ENCODE measurements around the gene FLNB. TPM values are rescaled to one million over a fixed set of nuclear protein-coding genes. Genes with fewer than 3 reads are reported as not detected.

FLNB gene
- total RNA-seq, 2 donors from 2014 or later = 46.1 to 56.7 TPM

DNA sequence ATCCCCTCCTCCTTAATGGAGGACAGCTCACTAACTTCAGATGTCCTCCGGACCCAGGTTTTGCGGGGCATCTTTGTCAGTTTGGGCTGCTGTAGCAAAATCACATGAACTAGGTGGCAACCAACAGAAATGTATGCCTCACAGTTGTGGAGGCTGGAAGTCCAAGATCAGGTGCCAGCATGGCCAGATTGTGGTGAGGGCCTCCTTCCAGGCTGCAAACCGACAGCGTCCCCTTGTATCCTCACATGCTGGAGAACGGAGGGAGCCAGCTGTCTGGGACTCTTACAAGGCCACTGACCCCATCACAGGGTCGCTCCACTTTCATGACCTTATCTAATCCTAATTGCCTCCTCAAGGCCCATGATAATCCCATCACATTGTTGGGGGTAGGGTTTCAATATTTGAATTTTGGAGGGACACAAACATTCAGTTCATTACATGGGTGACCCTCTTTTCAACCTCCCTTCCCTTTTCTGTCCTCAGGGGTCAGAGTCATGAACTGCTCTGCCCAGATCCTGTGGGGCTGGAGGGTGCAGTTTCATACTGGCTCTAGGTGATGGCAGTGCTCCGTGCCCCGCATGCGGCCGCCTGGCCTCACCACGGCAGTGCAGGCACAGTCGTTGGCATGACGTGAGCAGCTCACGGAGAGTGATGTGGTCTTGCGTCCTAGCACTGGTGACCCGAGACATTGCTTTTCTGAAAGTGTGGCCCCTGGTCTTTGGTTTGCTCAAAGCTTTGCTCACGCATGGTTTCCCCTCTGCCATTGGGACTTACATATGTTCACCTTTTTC, 144.2 kb downstream of the FLNB start:
- Mint-ChIP-seq H3K27me3 (ENCODE audit: low read depth) (no peaks in the 10 kb centered on the region), H3K4me1 (ENCODE audit: low read depth) (no peaks in the 10 kb centered on the region), H3K4me3 (no peak overlapping the region), H3K27ac (no peak overlapping the region), H3K9me3 (no peaks in the 10 kb centered on the region), H3K36me3 (ENCODE audit: insufficient read depth in 2 of 2) (peaks cover 0 to 1% of the 10 kb centered on the region in 2 donors)
- DNase-seq (no peak), ATAC-seq (replicated peaks in 1 of 2) (no peak)

DNA sequence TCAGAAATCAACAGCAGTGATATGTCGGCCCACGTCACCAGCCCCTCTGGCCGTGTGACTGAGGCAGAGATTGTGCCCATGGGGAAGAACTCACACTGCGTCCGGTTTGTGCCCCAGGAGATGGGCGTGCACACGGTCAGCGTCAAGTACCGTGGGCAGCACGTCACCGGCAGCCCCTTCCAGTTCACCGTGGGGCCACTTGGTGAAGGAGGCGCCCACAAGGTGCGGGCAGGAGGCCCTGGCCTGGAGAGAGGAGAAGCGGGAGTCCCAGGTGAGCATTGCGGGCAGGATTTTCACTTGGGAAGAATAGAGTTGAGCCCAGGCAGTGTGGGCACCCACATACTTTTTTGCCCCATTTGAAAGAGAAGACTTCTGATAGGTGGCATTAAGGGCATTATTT, 145.1 kb downstream of the FLNB start:
- Mint-ChIP-seq H3K27me3 (ENCODE audit: low read depth) (no peaks in the 10 kb centered on the region), H3K36me3 (ENCODE audit: insufficient read depth in 2 of 2) (peaks cover 0 to 1% of the 10 kb centered on the region in 2 donors), H3K4me1 (ENCODE audit: low read depth) (no peaks in the 10 kb centered on the region), H3K4me3 (no peak overlapping the region), H3K9me3 (no peaks in the 10 kb centered on the region), H3K27ac (no peak overlapping the region)
- DNase-seq (no peak), ATAC-seq (replicated peaks in 1 of 2) (no peak)

DNA sequence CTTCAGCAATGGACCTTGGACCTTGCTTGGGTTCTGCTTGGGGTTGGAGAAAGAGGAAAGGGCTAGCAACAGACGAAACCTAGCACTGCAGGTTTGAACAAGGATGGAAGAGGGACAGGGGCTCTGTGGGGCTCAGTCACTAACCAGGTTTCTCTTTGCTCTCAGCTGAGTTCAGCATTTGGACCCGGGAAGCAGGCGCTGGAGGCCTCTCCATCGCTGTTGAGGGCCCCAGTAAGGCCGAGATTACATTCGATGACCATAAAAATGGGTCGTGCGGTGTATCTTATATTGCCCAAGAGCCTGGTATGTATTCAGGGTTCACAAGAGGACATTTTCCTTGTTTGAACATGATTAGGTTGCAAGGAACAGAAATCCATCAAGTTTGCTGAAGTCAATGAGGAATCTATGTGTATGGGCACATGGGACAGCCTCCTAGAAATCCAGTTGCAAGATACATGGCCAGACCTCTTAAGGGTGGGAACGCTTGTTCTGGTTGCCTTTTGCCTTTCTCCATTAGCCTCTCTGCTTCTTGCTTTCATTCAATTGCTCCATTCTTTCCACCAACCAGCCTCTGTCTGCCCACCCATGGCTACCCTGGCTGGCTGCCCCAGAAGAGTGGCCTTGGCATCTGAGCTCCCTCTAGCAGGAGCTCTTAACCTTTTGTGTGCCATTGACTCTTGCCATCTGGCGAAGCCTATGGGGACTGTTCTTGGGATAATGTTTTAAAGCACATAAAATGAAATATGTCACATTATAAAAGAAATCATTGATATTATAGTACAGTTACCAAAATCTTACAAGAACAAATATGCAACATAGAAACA, 146.6 kb downstream of the FLNB start:
- H3K36me3 Mint-ChIP-seq (ENCODE audit: insufficient read depth in 2 of 2) = peaks cover 0 to 1% of the 10 kb centered on the region in 2 donors
- H3K9me3 Mint-ChIP-seq = no peaks in the 10 kb centered on the region
- no peak overlapping the region for H3K27ac Mint-ChIP-seq
- ATAC-seq (replicated peaks in 1 of 2) = no peak
- H3K4me3 Mint-ChIP-seq = no peak overlapping the region
- no peak for DNase-seq
- no peaks in the 10 kb centered on the region for H3K27me3 Mint-ChIP-seq (ENCODE audit: low read depth)
- no peaks in the 10 kb centered on the region for H3K4me1 Mint-ChIP-seq (ENCODE audit: low read depth)

DNA sequence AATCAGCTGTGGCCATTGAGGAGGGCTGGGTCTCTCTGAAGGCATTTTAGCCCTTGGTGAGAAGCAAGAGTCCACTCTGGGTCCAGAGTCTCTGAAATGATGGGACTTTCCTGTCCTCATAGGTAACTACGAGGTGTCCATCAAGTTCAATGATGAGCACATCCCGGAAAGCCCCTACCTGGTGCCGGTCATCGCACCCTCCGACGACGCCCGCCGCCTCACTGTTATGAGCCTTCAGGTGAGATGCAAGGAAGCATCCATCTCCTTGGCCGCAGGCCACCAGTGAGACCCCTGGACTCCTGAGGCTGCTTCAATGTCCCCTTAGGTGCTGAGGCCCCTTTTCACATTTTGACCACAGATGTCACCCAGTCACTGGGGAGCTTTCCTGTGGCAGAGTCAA, 147.6 kb downstream of the FLNB start:
- no peak overlapping the region for H3K27ac Mint-ChIP-seq
- ATAC-seq (replicated peaks in 1 of 2) (no peak), DNase-seq (no peak)
- no peaks in the 10 kb centered on the region for H3K9me3 Mint-ChIP-seq
- no peaks in the 10 kb centered on the region for H3K4me1 Mint-ChIP-seq (ENCODE audit: low read depth)
- H3K4me3 Mint-ChIP-seq = no peak overlapping the region
- peaks cover 0 to 1% of the 10 kb centered on the region in 2 donors for H3K36me3 Mint-ChIP-seq (ENCODE audit: insufficient read depth in 2 of 2)
- H3K27me3 Mint-ChIP-seq (ENCODE audit: low read depth) = no peaks in the 10 kb centered on the region

DNA sequence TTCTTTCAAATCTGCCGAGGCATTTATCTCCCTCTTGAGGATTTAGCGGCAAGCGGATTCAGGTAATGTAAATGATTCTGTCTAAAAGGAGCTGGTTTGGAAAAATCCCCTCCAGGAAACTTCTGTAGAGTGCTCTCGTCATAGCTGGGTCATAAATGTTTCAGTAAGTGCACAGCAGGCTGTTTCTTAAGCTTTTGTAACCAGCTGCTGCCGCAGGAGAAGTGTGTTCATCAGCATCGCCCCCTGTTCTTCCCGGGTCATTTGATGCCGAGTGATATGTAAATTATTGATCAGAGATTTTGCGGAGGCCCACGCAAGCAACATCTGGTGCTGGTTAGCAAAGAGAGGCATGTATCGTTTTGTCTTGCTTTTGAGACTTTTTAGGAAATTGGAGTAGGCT, 149.5 kb downstream of the FLNB start:
- DNase-seq (no peak), ATAC-seq (replicated peaks in 1 of 2) (no peak)
- Mint-ChIP-seq H3K9me3 (no peaks in the 10 kb centered on the region), H3K4me1 (ENCODE audit: low read depth) (no peaks in the 10 kb centered on the region), H3K27me3 (ENCODE audit: low read depth) (no peaks in the 10 kb centered on the region), H3K36me3 (ENCODE audit: insufficient read depth in 2 of 2) (no peaks in the 10 kb centered on the region), H3K27ac (no peak overlapping the region), H3K4me3 (no peak overlapping the region)

DNA sequence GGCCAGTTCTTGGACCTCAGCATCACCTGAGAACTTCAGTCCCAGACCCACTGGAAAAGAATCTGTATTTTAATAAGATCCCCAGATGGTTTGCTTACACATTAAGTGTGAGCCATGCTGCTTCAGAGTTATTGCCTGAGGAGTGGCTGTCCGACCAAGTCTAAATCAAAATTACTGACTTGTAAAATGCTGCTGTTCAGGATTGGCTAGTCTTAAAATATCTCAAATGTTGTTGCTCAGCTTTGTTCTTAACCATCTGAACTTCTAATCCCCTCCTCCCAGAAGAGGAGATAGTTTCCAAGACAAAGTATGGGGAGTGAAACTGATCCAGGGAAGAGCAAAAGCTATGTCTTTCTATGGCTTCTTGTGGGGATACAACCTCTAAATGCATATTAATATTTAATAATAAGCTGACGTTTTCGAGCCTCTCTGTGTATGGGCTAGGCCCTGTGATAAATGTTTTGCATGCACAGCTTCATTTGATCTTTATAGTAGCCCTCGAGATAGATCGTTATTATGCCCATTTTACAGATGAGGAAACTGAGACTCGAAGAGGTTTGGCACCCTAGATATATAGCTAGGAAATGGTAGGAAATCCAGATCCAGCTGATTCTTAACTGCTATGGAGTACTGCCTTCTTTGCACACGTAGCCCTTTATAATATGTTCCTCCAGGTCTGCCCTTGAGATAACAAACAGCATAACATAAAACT, 150.4 kb downstream of the FLNB start:
- Mint-ChIP-seq H3K4me1 (ENCODE audit: low read depth) (no peaks in the 10 kb centered on the region), H3K27me3 (ENCODE audit: low read depth) (no peaks in the 10 kb centered on the region), H3K4me3 (no peak overlapping the region), H3K27ac (no peak overlapping the region), H3K36me3 (ENCODE audit: insufficient read depth in 2 of 2) (no peaks in the 10 kb centered on the region), H3K9me3 (no peaks in the 10 kb centered on the region)
- ATAC-seq (replicated peaks in 1 of 2) = no peak
- DNase-seq = no peak

DNA sequence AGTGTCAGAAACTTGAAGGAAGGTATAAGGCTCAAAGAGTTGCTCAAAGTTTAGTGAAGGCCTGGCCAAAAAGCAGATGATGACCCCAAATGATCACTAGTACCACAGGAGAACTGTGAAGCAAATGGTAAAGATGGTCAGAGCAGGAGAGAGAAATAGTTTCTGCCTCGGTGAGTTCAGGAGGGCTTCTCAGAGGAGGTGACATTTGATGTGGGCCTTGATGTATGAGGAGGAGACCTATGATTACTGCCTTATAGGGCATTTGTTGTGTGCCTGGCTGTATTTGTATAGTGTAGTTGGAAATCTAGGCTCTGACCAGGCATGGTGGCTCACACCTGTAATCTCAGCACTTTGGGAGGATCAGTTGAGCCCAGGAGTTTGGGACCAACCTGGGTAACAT, 152.2 kb downstream of the FLNB start:
- no peak overlapping the region for H3K4me3 Mint-ChIP-seq
- H3K27me3 Mint-ChIP-seq (ENCODE audit: low read depth) = no peaks in the 10 kb centered on the region
- H3K9me3 Mint-ChIP-seq = no peaks in the 10 kb centered on the region
- H3K36me3 Mint-ChIP-seq (ENCODE audit: insufficient read depth in 2 of 2) = no peaks in the 10 kb centered on the region
- ATAC-seq (replicated peaks in 1 of 2) (no peak), DNase-seq (no peak)
- no peak overlapping the region for H3K27ac Mint-ChIP-seq
- no peaks in the 10 kb centered on the region for H3K4me1 Mint-ChIP-seq (ENCODE audit: low read depth)

DNA sequence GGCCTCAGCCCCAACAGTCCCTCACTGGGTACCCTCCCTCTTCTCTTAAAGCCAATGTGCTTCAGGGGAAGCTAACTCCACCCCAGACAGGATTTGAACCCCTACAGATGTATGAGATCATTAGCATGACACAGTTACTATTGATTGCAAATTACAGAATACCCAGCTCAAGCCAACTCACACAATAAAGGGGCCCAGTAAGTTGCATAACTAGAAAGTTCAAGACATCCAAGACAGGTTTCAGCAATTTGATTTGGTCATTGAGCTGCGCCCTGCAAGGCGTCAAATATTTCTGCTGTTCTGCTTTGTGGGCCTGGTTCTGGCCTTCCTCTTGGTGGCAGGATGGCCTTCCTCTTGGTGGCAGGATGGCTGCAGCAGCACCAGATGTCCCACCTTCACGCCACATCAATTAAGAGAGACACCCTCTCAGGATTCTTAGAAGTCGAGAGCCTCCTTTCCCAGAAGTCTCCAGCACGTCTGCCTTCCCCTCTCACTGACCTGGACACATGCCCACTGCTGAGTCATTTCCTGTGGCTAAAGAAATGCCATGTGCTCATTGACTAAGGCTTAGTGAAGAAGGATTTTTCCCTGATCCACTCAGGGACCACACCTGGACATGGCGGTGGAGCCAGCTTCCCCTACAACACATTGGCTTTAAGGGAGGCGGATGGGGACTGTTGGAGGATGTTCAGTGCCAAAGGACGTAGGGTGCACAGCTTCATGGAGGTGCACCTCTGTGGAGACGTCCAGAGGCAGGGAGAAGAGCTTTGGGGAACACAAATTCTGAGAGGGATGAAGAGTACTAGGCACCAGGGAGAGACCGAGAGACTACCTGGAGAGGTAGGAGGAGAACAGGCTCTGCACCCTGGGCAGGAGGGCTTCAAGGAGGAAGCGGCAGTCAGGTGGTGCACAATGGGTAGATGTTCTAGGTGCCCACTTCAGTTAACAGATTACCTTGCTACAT, 153.5 kb downstream of the FLNB start:
- no peak overlapping the region for H3K4me3 Mint-ChIP-seq
- ATAC-seq (replicated peaks in 1 of 2) (no peak), DNase-seq (no peak)
- no peaks in the 10 kb centered on the region for H3K36me3 Mint-ChIP-seq (ENCODE audit: insufficient read depth in 2 of 2)
- no peaks in the 10 kb centered on the region for H3K4me1 Mint-ChIP-seq (ENCODE audit: low read depth)
- no peaks in the 10 kb centered on the region for H3K27me3 Mint-ChIP-seq (ENCODE audit: low read depth)
- H3K9me3 Mint-ChIP-seq = no peaks in the 10 kb centered on the region
- no peak overlapping the region for H3K27ac Mint-ChIP-seq

DNA sequence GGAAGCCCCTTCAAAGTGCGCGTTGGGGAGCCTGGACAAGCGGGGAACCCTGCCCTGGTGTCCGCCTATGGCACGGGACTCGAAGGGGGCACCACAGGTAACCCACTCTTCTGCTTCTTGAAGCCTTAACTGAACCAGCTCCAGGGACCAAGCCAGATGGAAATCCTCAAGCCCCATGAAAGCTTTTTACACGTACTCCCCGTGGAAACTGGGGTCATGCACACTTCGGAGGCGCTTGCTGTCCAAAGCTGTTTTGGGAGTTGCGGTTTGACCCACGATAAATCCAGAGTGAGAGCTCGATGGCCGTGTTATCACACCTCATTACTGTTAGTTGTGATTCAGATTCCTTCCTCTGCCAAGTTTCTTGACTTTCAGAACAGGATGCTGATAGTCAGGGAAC, 155.0 kb downstream of the FLNB start:
- H3K27ac Mint-ChIP-seq = no peak overlapping the region
- no peak overlapping the region for H3K4me3 Mint-ChIP-seq
- no peaks in the 10 kb centered on the region for H3K9me3 Mint-ChIP-seq
- DNase-seq (no peak), ATAC-seq (replicated peaks in 1 of 2) (no peak)
- no peaks in the 10 kb centered on the region for H3K36me3 Mint-ChIP-seq (ENCODE audit: insufficient read depth in 2 of 2)
- no peaks in the 10 kb centered on the region for H3K27me3 Mint-ChIP-seq (ENCODE audit: low read depth)
- H3K4me1 Mint-ChIP-seq (ENCODE audit: low read depth) = no peaks in the 10 kb centered on the region

DNA sequence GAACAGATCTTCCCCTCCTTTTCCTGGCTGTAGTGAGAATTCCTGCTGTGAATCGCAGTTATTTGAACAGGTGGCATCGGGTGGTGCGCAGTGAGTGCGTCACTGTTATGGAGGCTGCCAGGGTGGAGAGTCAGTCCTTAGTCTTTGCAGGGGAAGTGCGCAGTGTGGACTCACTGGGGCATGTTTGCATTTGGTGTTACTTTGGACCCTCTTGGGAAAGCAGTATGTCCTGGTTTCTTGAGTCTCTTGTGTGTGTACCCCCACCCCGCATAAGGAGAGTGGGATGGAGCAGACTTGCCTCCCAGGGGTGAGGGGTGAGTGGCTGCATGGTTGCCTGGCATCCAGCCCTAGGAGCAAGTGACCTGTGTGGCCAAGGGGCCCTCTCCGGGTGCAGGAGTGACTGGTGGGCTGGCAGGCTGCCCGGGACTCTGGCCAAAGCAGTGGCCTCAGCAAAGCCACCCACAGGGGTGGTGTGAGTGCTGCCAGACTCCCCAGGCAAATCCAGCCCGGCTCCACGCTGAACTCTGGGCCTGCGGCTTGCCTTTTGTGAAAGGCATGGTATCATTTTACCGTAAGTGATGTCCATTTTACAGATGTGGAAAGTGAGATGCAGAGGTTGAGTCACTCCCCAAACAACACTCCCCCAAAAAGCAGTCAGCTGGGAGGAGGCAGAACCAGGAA, 156.1 kb downstream of the FLNB start:
- H3K27me3 Mint-ChIP-seq (ENCODE audit: low read depth) = no peaks in the 10 kb centered on the region
- DNase-seq (no peak), ATAC-seq (replicated peaks in 1 of 2) (no peak)
- H3K27ac Mint-ChIP-seq = no peak overlapping the region
- H3K4me3 Mint-ChIP-seq = no peak overlapping the region
- no peaks in the 10 kb centered on the region for H3K4me1 Mint-ChIP-seq (ENCODE audit: low read depth)
- H3K36me3 Mint-ChIP-seq (ENCODE audit: insufficient read depth in 2 of 2) = no peaks in the 10 kb centered on the region
- H3K9me3 Mint-ChIP-seq = no peaks in the 10 kb centered on the region

DNA sequence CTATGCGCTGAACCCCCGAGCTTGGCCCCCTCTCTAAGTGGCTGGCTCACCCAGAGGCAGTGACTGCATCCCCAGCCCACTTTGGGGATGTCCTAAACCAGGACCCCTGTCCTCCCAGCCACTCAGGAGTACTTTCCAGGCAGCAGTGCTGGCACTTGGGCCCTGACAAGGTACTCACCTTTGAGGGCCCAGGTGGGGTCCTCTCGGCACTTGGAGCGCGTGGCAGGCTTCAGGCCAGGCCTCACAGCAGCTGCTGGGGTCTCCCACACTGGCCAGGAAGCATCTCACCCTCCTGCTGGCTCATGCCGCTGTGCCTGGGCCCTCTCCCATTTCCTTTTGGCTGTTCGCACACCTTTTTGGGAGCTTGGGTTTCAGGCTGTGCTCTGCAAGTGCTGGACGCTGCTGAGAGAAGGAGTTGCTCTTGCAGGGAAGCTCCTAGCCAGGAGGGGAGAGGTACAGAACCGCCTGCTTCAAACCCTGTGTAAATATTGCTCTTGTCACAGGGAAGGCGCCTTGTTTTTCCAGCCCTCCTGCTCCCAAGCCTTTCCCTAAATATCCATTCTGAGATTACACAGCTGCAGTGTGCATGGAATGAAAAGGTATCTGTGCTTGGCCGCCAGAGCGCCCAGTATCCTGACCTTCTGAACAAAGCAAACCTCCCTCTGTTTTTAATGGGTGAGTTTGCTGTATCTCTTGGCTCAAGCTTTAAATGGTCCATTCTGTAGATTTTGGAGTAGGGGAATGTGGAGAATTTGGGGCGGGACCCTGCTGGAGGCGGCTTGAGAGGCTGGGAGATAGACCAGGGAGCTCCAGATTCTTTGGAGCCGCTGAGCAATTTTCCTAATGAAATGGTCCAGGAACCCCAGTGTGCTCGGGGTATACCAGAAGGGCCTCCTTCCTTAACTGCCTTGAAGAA, 156.9 kb downstream of the FLNB start:
- ATAC-seq (replicated peaks in 1 of 2) (no peak), DNase-seq (no peak)
- H3K27me3 Mint-ChIP-seq (ENCODE audit: low read depth) = no peaks in the 10 kb centered on the region
- no peak overlapping the region for H3K27ac Mint-ChIP-seq
- H3K4me1 Mint-ChIP-seq (ENCODE audit: low read depth) = no peaks in the 10 kb centered on the region
- H3K4me3 Mint-ChIP-seq = no peak overlapping the region
- no peaks in the 10 kb centered on the region for H3K36me3 Mint-ChIP-seq (ENCODE audit: insufficient read depth in 2 of 2)
- no peaks in the 10 kb centered on the region for H3K9me3 Mint-ChIP-seq
